HL-60 (cell line): ENCODE measurements around the gene NRXN2.

Experiments
- DNase-seq, 2 experiments: peaks; one replicate each; pipeline ENCODE4 v3.0.0-alpha.2; 2010 to 2020; ENCODE audit warnings: low read depth in 1 of 2, low spot score in 1 of 2
- H3K27ac ChIP-seq: fragments of 250-450 bp; sonication (Bioruptor Pico); replicated peaks from 2 replicates; pipeline ENCODE4 v1.5.1; 2020; ENCODE audit warnings: mild to moderate bottlenecking, moderate library complexity
- H3K27me3 ChIP-seq: fragments of 250-450 bp; sonication (Bioruptor Pico); 2 replicates; pipeline ENCODE4 v1.5.1; 2021; ENCODE audit warnings: mild to moderate bottlenecking, moderate library complexity; ENCODE audit not compliant: insufficient read depth, poor library complexity, severe bottlenecking
- H3K4me3 ChIP-seq: replicated peaks from 2 replicates; pipeline ENCODE4 v1.5.1; 2011; ENCODE audit warnings: mild to moderate bottlenecking, control low read depth, low read length; ENCODE audit not compliant: insufficient read depth
- GABPA ChIP-seq: IDR thresholded peaks from 2 replicates; pipeline ENCODE4 v1.6.1; 2012; ENCODE audit warnings: low read depth
- POLR2AphosphoS5 ChIP-seq: IDR thresholded peaks from 2 replicates; pipeline ENCODE4 v1.6.1; 2012; ENCODE audit warnings: low read depth
- REST ChIP-seq: IDR thresholded peaks from 2 replicates; pipeline ENCODE4 v1.6.1; 2012; ENCODE audit warnings: low read depth; ENCODE audit not compliant: insufficient replicate concordance
- SPI1 ChIP-seq: IDR thresholded peaks from 2 replicates; pipeline ENCODE4 v1.6.1; 2012; ENCODE audit warnings: low read depth, mild to moderate bottlenecking, borderline replicate concordance
- TF ChIP-seq, protein P1 (sequence below): IDR thresholded peaks from one replicate; pipeline ENCODE4 v1.5.1; 2011; ENCODE audit warnings: low read length, control low read depth, inconsistent platforms; ENCODE audit not compliant: insufficient read depth

Gene NRXN2

DNA sequence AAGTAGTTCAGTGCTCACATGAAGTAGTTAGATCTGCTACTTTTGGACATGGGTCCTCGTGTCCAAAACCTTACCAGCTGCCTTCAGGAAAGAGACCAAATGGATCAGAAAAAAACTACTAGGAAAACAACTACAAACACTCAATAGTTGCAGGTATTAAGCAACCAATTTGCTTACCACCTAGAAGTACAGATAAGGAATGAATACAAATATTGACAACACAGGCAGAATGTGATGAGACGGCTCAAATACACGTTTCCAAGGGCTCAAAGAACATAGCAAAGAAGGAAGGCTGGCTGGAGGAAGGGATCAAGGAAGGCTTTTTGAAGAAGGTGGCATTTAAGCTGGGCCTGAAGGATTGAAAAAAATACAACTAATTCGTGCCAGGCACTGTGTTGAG is 41.8 kb downstream of the NRXN2 start:
- H3K4me3 ChIP-seq = no peak overlapping the region

DNA sequence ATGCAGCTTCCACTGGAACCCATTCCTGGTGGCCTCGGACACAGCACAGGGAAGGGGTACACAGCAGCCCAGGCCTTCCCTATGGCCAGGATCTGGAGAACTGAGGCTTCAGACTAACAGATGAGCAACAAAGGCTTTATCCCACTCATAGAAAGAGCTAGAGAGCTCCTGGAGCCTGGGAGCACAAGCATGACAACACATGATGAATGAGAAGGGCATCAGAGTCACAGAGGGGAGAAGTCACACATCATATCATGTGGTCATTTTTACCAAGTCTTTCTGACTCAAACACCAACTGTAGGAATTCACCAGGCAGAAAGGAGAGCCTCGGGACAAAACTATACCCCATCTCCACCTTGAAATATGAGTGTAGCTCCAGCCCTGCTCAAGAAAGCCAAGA is 43.2 kb downstream of the NRXN2 start:
- no peak for DNase-seq
- no peaks in the 10 kb centered on the region for H3K27me3 ChIP-seq
- H3K4me3 ChIP-seq = no peak overlapping the region
- TF ChIP-seq REST = no peak
- no peak for TF ChIP-seq SPI1
- no peak for TF ChIP-seq POLR2AphosphoS5
- TF ChIP-seq, protein P1, sequence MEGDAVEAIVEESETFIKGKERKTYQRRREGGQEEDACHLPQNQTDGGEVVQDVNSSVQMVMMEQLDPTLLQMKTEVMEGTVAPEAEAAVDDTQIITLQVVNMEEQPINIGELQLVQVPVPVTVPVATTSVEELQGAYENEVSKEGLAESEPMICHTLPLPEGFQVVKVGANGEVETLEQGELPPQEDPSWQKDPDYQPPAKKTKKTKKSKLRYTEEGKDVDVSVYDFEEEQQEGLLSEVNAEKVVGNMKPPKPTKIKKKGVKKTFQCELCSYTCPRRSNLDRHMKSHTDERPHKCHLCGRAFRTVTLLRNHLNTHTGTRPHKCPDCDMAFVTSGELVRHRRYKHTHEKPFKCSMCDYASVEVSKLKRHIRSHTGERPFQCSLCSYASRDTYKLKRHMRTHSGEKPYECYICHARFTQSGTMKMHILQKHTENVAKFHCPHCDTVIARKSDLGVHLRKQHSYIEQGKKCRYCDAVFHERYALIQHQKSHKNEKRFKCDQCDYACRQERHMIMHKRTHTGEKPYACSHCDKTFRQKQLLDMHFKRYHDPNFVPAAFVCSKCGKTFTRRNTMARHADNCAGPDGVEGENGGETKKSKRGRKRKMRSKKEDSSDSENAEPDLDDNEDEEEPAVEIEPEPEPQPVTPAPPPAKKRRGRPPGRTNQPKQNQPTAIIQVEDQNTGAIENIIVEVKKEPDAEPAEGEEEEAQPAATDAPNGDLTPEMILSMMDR = no peak
- no peak for TF ChIP-seq GABPA
- no peak overlapping the region for H3K27ac ChIP-seq

More for the DNA sequence above, 41.8 kb downstream of the NRXN2 start:
- DNase-seq = no peak
- H3K27ac ChIP-seq = no peak overlapping the region
- no peaks in the 10 kb centered on the region for H3K27me3 ChIP-seq
- no peak for TF ChIP-seq GABPA
- TF ChIP-seq REST = no peak
- TF ChIP-seq, protein P1 = no peak
- no peak for TF ChIP-seq POLR2AphosphoS5
- TF ChIP-seq SPI1 = no peak

GRCh38 chr11:64677441-64678023 is 45.5 kb downstream of the NRXN2 start:
- no peak for DNase-seq
- no peak overlapping the region for H3K27ac ChIP-seq
- H3K27me3 ChIP-seq = no peaks in the 10 kb centered on the region
- no peak overlapping the region for H3K4me3 ChIP-seq
- TF ChIP-seq REST (no peak), SPI1 (no peak), POLR2AphosphoS5 (no peak), GABPA (no peak)
- TF ChIP-seq, protein P1 = no peak
